Large intestine (tissue), 12 donors: ENCODE measurements around the gene CA9. TPM values are rescaled to one million over a fixed set of nuclear protein-coding genes. Genes with fewer than 3 reads are reported as not detected.
"Not testable (repeated sequence)": the region's sequence is repeated elsewhere in the genome, so short reads cannot be mapped to it uniquely, and the experiment has no call there.

Source experiments
- DNase-seq, 2 donors: peaks; one replicate each; pipeline versions ENCODE4 v3.0.0 to v3.0.0-alpha.2; 2013
- H3K27ac ChIP-seq: one replicate; pipeline ENCODE4 v1.5.1; 2013; ENCODE audit warnings: low read length
- H3K27me3 ChIP-seq: 2 replicates; pipeline ENCODE4 v1.6.1; 2013; ENCODE audit warnings: low read length; ENCODE audit not compliant: control insufficient read depth, insufficient read depth
- H3K36me3 ChIP-seq: 2 replicates; pipeline ENCODE4 v1.6.1; 2013; ENCODE audit warnings: low read length; ENCODE audit not compliant: control insufficient read depth, insufficient read depth
- H3K4me1 ChIP-seq: one replicate; pipeline ENCODE4 v1.6.1; 2013; ENCODE audit warnings: low read length; ENCODE audit not compliant: control insufficient read depth, insufficient read depth
- H3K4me3 ChIP-seq: one replicate; pipeline ENCODE4 v1.5.1; 2013; ENCODE audit warnings: low read length
- H3K9me3 ChIP-seq: one replicate; pipeline ENCODE4 v1.6.1; 2013; ENCODE audit warnings: mild to moderate bottlenecking, low read depth, low read length, moderate library complexity; ENCODE audit not compliant: control insufficient read depth
- WGBS: methylation state at CpG from one replicate; pipeline ENCODE4 v1.1.5; 2013; ENCODE audit warnings: low lambda C conversion rate; ENCODE audit not compliant: insufficient coverage; 5-methylcytosine and 5-hydroxymethylcytosine counted together
- long read RNA-seq, 11 donors: transcript quantifications; one replicate each; lab custom pipeline, GENCODE V29; 2026
- polyA plus RNA-seq: library from polyadenylated mRNA; unstranded; fragments of 120-200 nt; gene quantifications from one replicate; pipeline ENCODE4 v1.2.1, GENCODE V29; 2013

CA9 gene
- polyA plus RNA-seq, result 4.2 TPM
- long read RNA-seq, donor 1, result 0 reads
- long read RNA-seq, donor 2, partial matches to known transcripts, result 603 of 1,220 reads
- long read RNA-seq, donor 2, other reads (novel, unspliced or antisense), result 617 of 1,220 reads
- long read RNA-seq, donor 3, result 0 reads
- long read RNA-seq, donor 4, result 0 reads
- long read RNA-seq, donor 5, result 0 reads
- long read RNA-seq, donor 6, partial matches to known transcripts, result 167 of 167 reads
- long read RNA-seq, donor 6, other reads (novel, unspliced or antisense), result 0 of 167 reads
- long read RNA-seq, donor 7, partial matches to known transcripts, result 0 of 3 reads
- long read RNA-seq, donor 7, other reads (novel, unspliced or antisense), result 0 of 3 reads
- long read RNA-seq, donor 8, result 0 reads
- long read RNA-seq, donor 9, result 0 reads
- long read RNA-seq, donor 10, result 0 reads
- long read RNA-seq, donor 11, result 0 reads

DNA sequence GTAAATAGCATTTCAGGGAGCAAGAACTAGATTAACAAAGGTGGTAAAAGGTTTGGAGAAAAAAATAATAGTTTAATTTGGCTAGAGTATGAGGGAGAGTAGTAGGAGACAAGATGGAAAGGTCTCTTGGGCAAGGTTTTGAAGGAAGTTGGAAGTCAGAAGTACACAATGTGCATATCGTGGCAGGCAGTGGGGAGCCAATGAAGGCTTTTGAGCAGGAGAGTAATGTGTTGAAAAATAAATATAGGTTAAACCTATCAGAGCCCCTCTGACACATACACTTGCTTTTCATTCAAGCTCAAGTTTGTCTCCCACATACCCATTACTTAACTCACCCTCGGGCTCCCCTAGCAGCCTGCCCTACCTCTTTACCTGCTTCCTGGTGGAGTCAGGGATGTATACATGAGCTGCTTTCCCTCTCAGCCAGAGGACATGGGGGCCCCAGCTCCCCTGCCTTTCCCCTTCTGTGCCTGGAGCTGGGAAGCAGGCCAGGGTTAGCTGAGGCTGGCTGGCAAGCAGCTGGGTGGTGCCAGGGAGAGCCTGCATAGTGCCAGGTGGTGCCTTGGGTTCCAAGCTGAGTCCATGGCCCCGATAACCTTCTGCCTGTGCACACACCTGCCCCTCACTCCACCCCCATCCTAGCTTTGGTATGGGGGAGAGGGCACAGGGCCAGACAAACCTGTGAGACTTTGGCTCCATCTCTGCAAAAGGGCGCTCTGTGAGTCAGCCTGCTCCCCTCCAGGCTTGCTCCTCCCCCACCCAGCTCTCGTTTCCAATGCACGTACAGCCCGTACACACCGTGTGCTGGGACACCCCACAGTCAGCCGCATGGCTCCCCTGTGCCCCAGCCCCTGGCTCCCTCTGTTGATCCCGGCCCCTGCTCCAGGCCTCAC, at the start of gene CA9:
CA9 (plus strand) TSS at position 797 of the 893 bp plus-strand sequence; CDS start at position 829, 32 bp downstream.
- Histone ChIP-seq H3K9me3 (no peaks in the 10 kb centered on the region), H3K36me3 (no peaks in the 10 kb centered on the region), H3K4me3 (no peak within 1 kb of the TSS), H3K27ac (no peak within 1 kb of the TSS), H3K4me1 (peaks cover 28% of the 10 kb centered on the region), H3K27me3 (peaks cover 7% of the 10 kb centered on the region)
- DNase-seq, result no peak
- 71% methylated on average over 1 of the region's 10 CpGs for WGBS

DNA sequence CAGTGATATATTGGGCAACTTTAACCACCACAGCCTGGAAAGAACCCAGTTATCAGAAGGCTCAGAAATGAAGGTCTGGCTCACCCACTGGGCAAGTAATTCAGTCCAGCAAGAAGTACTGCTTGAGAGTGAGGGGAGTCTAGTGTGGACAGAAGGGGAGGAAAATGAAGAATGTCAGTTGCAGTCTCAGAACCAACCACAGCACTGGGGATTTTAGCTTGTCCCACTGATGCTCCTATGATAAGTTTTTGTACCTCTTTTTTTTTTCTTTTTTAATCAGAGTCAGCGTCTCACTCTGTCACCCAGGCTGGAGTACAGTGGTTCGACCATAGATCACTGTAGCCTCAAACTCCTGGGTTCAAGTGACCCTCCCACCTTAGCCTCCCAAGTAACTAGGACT, 46.2 kb upstream of the CA9 start:
- H3K36me3 ChIP-seq, result no peaks in the 10 kb centered on the region
- H3K9me3 ChIP-seq, result no peaks in the 10 kb centered on the region
- no peaks in the 10 kb centered on the region for H3K27me3 ChIP-seq
- no peak overlapping the region for H3K4me3 ChIP-seq
- no peak for DNase-seq
- whole genome bisulfite sequencing, result 100% methylated on average over 2 of the region's 2 CpGs
- H3K27ac ChIP-seq, result no peak overlapping the region
- peaks cover 2% of the 10 kb centered on the region for H3K4me1 ChIP-seq

DNA sequence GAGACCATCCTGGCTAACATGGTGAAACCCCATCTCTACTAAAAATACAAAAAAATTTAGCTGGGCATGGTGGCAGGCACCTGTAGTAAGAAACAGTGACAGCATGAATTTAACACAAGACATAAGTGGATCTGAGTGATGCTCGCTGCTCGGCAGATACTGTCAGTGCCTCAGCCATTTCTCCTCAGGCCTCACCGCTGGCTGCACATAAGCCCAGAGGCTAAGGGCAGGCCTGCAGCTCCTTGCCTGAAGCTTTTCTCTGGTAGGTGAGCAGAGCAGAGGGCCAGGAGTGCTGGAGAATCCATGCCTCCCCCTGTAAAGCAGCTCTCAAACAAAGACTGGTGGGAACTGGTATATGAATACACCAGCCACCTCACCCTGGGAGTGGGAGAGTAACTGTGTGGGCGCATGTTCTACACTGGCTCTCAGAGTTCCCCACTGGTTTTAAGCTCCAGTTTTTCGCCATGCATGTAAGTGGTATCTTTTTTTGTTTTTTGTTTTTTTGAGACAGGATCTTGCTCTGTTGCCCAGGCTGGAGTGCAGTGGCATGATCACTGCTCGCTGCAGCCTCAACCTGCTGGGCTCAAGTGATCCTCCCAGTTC, 45.2 kb upstream of the CA9 start:
- Histone ChIP-seq H3K36me3 (no peaks in the 10 kb centered on the region), H3K4me1 (peaks cover 2% of the 10 kb centered on the region), H3K4me3 (no peak overlapping the region), H3K27ac (no peak overlapping the region), H3K27me3 (no peaks in the 10 kb centered on the region), H3K9me3 (no peaks in the 10 kb centered on the region)
- DNase-seq, result no peak
- WGBS, result no CpG with 5 or more reads among the region's 6 CpGs

DNA sequence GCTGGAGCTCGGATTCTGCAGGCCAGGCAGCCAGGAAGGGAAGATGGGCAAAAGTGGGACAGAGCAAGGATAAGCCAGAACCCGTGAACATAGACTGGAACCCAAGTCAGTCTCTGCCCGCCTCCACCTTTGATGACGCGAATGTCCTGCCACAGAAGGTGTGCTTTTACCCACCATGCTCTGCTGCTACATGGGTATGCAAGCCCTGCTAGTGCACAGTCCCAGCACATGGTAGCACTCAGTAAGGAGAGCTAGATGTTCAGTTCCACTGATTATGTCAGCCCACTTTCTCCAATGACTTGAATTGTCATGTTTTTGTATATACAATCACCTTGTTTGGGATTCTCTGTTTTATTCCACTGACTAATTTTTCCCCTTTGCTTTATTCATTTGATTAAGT, 44.1 kb upstream of the CA9 start:
- no CpG with 5 or more reads among the region's 5 CpGs for WGBS
- Histone ChIP-seq H3K27me3 (no peaks in the 10 kb centered on the region), H3K27ac (no peak overlapping the region), H3K36me3 (no peaks in the 10 kb centered on the region), H3K4me3 (no peak overlapping the region), H3K9me3 (no peaks in the 10 kb centered on the region), H3K4me1 (no peaks in the 10 kb centered on the region)
- no peak for DNase-seq

DNA sequence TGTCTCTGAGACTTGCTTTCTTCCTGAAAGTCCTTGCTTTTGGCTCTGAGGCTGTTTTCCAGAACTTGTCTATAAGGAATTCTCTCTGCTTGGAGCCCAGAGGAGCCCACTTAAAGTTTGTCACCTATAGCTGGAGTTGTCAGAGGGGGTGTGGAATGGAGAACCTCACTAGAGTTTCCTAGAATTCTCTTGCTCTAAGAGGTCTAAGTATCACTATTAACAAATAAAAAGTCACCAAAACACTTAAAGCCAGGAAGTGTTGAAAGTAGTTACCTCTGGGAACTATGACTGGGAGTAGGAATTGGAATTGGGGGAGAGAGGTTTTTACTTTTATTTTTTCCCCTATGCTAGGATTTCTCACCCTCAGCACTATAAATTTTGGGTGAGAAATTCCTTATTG, 38.0 kb upstream of the CA9 start:
- no peaks in the 10 kb centered on the region for H3K4me1 ChIP-seq
- no peaks in the 10 kb centered on the region for H3K36me3 ChIP-seq
- no peaks in the 10 kb centered on the region for H3K27me3 ChIP-seq
- H3K27ac ChIP-seq, result no peak overlapping the region
- H3K9me3 ChIP-seq, result no peaks in the 10 kb centered on the region
- no peak for DNase-seq
- no peak overlapping the region for H3K4me3 ChIP-seq

DNA sequence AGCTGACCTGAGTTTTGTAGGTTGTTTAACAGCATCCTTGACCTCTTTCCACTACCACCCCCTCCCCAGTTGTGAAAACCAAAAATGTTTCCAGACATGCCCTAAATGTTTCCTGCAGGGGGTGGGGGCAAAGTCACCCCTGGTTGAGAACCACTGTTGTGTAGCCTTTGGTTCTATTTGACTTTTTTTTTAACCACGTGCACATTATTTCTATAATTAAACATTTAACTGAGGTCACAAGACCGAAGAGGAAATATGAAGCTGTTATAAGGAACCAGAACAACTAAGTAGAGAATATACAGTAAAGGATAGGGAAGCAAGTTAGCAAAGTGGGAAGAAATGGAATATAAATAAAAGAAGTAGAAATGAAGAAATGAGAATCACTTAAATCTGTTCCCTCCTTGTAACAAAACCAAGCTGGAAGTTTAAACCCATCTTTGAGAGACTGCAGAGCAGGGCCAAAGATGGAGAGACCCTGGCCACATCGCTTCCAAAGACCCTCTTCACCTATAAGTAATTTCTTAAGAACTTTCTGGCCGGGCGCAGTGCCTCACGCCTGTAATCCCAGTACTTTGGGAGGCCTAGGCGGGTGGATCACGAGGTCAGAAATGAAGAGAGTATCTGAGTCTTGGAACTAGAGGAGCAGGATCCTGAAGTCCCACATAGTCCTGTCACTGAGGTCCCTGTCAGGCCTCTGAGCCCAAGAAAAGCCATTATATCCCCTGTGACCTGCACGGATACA, 37.4 kb upstream of the CA9 start:
- H3K4me3 ChIP-seq, result no peak overlapping the region
- H3K27me3 ChIP-seq, result no peaks in the 10 kb centered on the region
- DNase-seq, result no peak
- no peaks in the 10 kb centered on the region for H3K9me3 ChIP-seq
- no peaks in the 10 kb centered on the region for H3K4me1 ChIP-seq
- no peaks in the 10 kb centered on the region for H3K36me3 ChIP-seq
- WGBS, result 80% methylated on average over 2 of the region's 9 CpGs
- no peak overlapping the region for H3K27ac ChIP-seq

DNA sequence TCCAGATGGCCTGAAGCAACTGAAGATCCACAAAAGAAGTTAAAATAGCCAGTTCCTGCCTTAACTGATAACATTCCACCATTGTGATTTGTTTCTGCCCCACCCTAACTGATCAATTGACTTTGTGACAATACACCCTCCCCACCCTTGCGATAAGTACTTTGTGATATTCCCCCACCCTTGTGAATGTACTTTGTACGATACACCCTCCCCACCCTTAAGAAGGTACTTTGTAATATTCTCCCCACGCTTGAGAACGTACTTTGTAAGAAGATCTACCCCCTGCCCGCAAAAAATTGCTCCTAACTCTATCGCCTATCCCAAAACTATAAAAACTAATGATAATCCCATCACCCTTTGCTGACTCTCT, 36.9 kb upstream of the CA9 start:
- not testable (repeated sequence) for H3K4me1 ChIP-seq, H3K9me3 ChIP-seq, H3K4me3 ChIP-seq, DNase-seq, H3K36me3 ChIP-seq, H3K27me3 ChIP-seq, H3K27ac ChIP-seq
- no CpG with 5 or more reads among the region's 6 CpGs for WGBS

DNA sequence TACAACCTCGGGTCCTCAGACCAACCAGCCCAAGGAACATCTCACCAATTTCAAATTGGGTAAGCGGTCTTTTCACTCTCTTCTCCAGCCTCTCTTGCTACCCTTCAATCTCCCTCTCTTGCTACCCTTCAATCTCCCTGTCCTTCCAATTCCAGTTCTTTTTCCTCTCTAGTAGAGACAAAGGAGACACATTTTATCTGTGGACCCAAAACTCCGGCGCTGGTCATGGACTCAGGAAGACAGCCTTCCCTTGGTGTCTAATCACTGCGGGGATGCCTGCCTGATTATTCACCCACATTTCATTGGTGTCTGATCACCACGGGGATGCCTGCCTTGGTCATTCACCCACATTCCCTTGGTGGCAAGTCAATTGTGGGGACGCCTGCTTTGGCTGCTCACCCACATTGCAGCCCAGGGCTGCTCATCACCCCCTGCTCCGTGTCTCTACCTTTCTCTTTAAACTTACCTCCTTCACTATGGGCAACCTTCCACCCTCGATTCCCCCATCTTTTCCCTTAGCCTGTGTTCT, 36.2 kb upstream of the CA9 start:
- H3K27ac ChIP-seq, DNase-seq, H3K9me3 ChIP-seq, H3K4me3 ChIP-seq, H3K36me3 ChIP-seq, H3K4me1 ChIP-seq, H3K27me3 ChIP-seq: not testable (repeated sequence)
- 100% methylated on average over 1 of the region's 9 CpGs for WGBS

DNA sequence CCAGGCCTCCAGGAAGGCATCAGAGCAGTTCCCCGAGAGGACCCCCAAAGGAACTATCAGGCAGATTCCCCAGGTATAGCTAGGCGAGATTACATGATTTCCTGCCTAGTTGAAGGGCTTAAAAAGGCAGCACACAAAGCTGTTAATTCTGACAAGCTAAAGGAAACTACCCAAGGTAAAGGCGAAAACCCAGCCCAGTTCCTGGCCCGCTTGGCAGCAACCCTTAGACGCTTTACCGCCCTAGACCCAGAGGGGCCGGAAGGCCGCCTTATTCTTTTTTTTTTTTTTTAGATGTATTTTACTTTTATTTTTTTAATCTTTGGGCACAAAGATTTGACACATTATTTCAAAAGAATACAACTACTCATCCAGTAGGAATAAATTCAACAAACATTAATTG, 35.0 kb upstream of the CA9 start:
- not testable (repeated sequence) for H3K27me3 ChIP-seq, H3K4me3 ChIP-seq, H3K4me1 ChIP-seq, H3K36me3 ChIP-seq, DNase-seq, H3K9me3 ChIP-seq, H3K27ac ChIP-seq
- no CpG with 5 or more reads among the region's 8 CpGs for WGBS

DNA sequence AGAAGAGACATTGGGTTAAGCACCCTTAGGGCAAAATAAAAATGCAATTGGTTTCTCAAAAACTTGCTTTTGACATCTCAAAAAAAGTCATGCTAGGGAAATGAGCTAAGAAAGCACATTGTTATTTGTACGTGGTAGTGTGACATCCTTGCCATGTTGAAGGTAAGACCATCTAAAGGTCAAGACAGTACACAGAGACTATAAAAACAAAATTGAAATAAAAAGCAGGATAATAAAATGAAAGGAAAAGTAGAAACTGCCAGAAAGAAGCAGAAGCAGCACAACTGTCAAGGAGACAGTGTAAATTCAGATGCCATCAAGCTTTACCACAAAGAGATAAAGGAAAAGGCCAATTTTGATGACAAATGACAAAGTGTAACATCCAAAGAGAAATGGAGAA, 34.5 kb upstream of the CA9 start:
- 83% methylated on average over 1 of the region's 1 CpG for WGBS
- H3K9me3 ChIP-seq, H3K4me3 ChIP-seq, H3K27ac ChIP-seq, H3K27me3 ChIP-seq, DNase-seq, H3K4me1 ChIP-seq, H3K36me3 ChIP-seq: not testable (repeated sequence)
